ENCODE results near the gene ATP10B. TPM values are rescaled to one million over a fixed set of nuclear protein-coding genes. Genes with fewer than 3 reads are reported as not detected.

Gene ATP10B
- total RNA-seq, 1 donor, result not detected

DNA sequence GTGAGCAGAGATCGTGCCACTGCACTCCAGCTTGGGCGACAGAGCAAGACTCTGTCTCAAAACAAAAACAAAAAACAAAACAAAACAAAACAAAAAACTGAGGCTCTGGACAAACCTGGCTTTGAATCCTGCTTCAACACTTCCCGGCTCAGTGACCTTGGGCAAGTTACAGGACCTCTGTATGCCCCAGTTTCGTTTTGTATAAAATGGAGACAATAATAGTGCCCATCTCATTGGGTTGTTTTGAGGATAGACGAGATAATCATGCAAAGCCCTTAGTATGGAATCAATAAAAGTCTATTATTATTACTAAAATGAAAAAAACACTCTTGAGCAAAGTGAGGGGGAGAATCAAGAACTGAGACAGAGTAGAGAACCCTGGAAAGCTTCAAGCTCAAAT lies 184.9 kb downstream of the ATP10B start:
- no peak overlapping the region for H3K27ac ChIP-seq (ENCODE audit: low read depth, low read length)
- H3K4me3 ChIP-seq (ENCODE audit: insufficient read depth, low read length), result no peak overlapping the region
- no peaks in the 10 kb centered on the region for H3K36me3 ChIP-seq (ENCODE audit: insufficient read depth, low read length)
- TF ChIP-seq, protein P1, sequence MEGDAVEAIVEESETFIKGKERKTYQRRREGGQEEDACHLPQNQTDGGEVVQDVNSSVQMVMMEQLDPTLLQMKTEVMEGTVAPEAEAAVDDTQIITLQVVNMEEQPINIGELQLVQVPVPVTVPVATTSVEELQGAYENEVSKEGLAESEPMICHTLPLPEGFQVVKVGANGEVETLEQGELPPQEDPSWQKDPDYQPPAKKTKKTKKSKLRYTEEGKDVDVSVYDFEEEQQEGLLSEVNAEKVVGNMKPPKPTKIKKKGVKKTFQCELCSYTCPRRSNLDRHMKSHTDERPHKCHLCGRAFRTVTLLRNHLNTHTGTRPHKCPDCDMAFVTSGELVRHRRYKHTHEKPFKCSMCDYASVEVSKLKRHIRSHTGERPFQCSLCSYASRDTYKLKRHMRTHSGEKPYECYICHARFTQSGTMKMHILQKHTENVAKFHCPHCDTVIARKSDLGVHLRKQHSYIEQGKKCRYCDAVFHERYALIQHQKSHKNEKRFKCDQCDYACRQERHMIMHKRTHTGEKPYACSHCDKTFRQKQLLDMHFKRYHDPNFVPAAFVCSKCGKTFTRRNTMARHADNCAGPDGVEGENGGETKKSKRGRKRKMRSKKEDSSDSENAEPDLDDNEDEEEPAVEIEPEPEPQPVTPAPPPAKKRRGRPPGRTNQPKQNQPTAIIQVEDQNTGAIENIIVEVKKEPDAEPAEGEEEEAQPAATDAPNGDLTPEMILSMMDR (IDR thresholded peaks at IDR 0.05; ENCODE audit: extremely low read depth, low read depth, low read length), result no peak
- no peaks in the 10 kb centered on the region for H3K9me3 ChIP-seq (ENCODE audit: low read depth, low read length)
- H3K27me3 ChIP-seq (ENCODE audit: insufficient read depth, low read length), result no peaks in the 10 kb centered on the region
- H3K79me2 ChIP-seq (ENCODE audit: insufficient read depth, low read length), result no peaks in the 10 kb centered on the region
- no peaks in the 10 kb centered on the region for H3K4me1 ChIP-seq (ENCODE audit: insufficient read depth, low read length)
- no peak overlapping the region for H3K4me2 ChIP-seq (ENCODE audit: insufficient read depth, low read length)
- DNase-seq (ENCODE audit: insufficient read length, low spot score, missing footprints), result no peak
- no peak overlapping the region for H2AFZ ChIP-seq (ENCODE audit: low read length)
- H4K20me1 ChIP-seq (ENCODE audit: insufficient read depth, low read length), result no peaks in the 10 kb centered on the region

DNA sequence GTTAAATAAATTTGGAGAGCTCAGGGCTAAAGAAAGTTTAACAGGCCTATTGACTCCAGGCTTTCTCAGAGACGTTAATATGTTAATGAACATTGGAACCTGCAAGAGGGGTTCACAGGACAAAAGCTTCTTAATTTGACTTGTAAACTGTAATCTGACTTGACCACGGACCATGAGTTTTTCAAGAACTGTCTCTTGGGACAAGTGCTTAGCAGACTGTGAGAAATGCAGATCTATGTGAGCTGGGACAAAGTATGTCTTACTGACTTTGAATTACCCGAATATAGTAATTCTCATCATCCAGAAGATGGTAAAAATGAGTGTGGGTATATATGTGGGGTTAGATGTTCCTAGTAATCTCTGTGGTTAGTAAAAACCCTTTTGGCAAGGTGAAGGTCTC lies 186.6 kb downstream of the ATP10B start:
- DNase-seq (ENCODE audit: insufficient read length, low spot score, missing footprints), result no peak
- H3K4me2 ChIP-seq (ENCODE audit: insufficient read depth, low read length), result no peak overlapping the region
- H2AFZ ChIP-seq (ENCODE audit: low read length), result no peak overlapping the region
- H4K20me1 ChIP-seq (ENCODE audit: insufficient read depth, low read length), result no peaks in the 10 kb centered on the region
- H3K36me3 ChIP-seq (ENCODE audit: insufficient read depth, low read length), result no peaks in the 10 kb centered on the region
- H3K4me1 ChIP-seq (ENCODE audit: insufficient read depth, low read length), result no peaks in the 10 kb centered on the region
- H3K4me3 ChIP-seq (ENCODE audit: insufficient read depth, low read length), result no peak overlapping the region
- no peaks in the 10 kb centered on the region for H3K27me3 ChIP-seq (ENCODE audit: insufficient read depth, low read length)
- H3K79me2 ChIP-seq (ENCODE audit: insufficient read depth, low read length), result no peaks in the 10 kb centered on the region
- no peaks in the 10 kb centered on the region for H3K9me3 ChIP-seq (ENCODE audit: low read depth, low read length)
- TF ChIP-seq, protein P1 (IDR thresholded peaks at IDR 0.05; ENCODE audit: extremely low read depth, low read depth, low read length), result no peak
- H3K27ac ChIP-seq (ENCODE audit: low read depth, low read length), result no peak overlapping the region

DNA sequence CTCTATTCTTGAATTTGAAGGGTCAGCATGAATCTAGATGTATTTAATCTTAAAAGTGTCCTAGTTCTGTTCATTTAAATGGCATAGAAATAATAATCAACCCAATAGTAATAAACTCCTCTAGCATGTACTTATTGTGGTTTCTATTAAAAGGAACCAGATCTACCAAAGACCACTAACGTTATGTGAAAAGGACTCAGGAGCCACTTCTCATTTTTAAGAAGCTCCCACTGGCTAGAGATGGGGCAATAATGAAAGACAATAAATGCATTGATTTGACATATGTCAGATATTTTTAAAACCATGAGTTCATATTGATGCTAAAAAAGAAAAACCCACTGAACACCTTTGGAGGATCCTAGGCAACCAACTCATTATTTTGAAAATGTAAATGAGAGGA lies 191.9 kb downstream of the ATP10B start:
- TF ChIP-seq, protein P1 (IDR thresholded peaks at IDR 0.05; ENCODE audit: extremely low read depth, low read depth, low read length), result no peak
- no peak overlapping the region for H3K4me2 ChIP-seq (ENCODE audit: insufficient read depth, low read length)
- no peaks in the 10 kb centered on the region for H3K9me3 ChIP-seq (ENCODE audit: low read depth, low read length)
- no peaks in the 10 kb centered on the region for H3K27me3 ChIP-seq (ENCODE audit: insufficient read depth, low read length)
- no peak overlapping the region for H3K27ac ChIP-seq (ENCODE audit: low read depth, low read length)
- H3K4me1 ChIP-seq (ENCODE audit: insufficient read depth, low read length), result no peaks in the 10 kb centered on the region
- H4K20me1 ChIP-seq (ENCODE audit: insufficient read depth, low read length), result no peaks in the 10 kb centered on the region
- H3K36me3 ChIP-seq (ENCODE audit: insufficient read depth, low read length), result no peaks in the 10 kb centered on the region
- no peak overlapping the region for H3K4me3 ChIP-seq (ENCODE audit: insufficient read depth, low read length)
- no peak overlapping the region for H2AFZ ChIP-seq (ENCODE audit: low read length)
- no peaks in the 10 kb centered on the region for H3K79me2 ChIP-seq (ENCODE audit: insufficient read depth, low read length)
- DNase-seq (ENCODE audit: insufficient read length, low spot score, missing footprints), result no peak

DNA sequence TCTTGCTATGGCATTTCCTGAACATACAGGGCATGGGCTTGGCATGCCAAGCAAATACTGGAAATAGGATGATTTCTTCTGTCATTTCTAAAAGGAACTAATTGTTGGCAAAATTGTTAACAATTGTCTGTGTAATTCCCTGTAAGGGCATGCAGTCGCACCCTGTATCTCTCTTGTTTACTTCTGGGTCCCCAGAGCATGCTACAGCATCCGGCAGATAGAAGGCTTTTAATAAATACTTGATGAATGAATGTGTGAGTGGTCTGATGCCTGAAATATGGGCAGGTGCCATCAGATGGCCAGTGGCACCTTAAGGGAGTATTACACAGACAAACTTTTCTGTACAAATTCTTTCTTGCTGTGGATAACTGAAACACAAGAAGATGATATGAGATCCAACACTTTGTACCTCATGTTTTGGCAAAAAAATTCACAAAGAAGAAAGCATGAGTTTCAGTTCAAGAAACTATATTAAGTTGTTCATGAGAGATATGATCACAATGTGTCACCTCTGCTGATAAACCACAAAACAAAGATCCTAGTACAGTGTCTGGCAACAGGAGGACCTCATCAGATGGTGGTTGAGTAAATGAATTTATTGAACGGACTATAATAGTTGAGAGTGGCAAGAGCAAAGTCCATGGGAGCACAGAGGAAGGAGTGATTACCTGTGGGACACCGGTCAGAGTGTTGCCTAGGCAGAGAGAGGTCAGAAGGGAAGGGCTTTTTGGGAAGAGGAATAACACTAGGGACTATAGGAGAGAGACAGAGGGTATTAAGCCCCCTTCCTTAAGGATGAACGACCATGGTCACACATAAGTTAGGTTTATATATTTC lies 194.2 kb downstream of the ATP10B start:
- Histone ChIP-seq H3K36me3 (ENCODE audit: insufficient read depth, low read length) (no peaks in the 10 kb centered on the region), H3K27me3 (ENCODE audit: insufficient read depth, low read length) (no peaks in the 10 kb centered on the region), H3K27ac (ENCODE audit: low read depth, low read length) (no peak overlapping the region), H4K20me1 (ENCODE audit: insufficient read depth, low read length) (no peaks in the 10 kb centered on the region), H3K9me3 (ENCODE audit: low read depth, low read length) (no peaks in the 10 kb centered on the region), H3K4me3 (ENCODE audit: insufficient read depth, low read length) (no peak overlapping the region), H3K4me2 (ENCODE audit: insufficient read depth, low read length) (no peak overlapping the region), H2AFZ (ENCODE audit: low read length) (no peak overlapping the region), H3K79me2 (ENCODE audit: insufficient read depth, low read length) (no peaks in the 10 kb centered on the region), H3K4me1 (ENCODE audit: insufficient read depth, low read length) (no peaks in the 10 kb centered on the region)
- no peak for DNase-seq (ENCODE audit: insufficient read length, low spot score, missing footprints)
- TF ChIP-seq, protein P1 (IDR thresholded peaks at IDR 0.05; ENCODE audit: extremely low read depth, low read depth, low read length), result no peak

Data from osteoblast (primary cell).